GM12875 (cell line): ENCODE measurements around the gene ANKRD66.
"Not testable (repeated sequence)": the region's sequence is repeated elsewhere in the genome, so short reads cannot be mapped to it uniquely, and the experiment has no call there.

Experiments used
- H3K4me3 ChIP-seq: one replicate; pipeline ENCODE4 v1.5.1; 2011; ENCODE audit warnings: low read depth, low read length, control low read depth
- CTCF ChIP-seq: IDR thresholded peaks from 2 replicates; pipeline ENCODE4 v1.5.1; 2011; ENCODE audit warnings: low read depth, mild to moderate bottlenecking, control low read depth, inconsistent platforms, low read length, moderate library complexity, borderline replicate concordance; ENCODE audit not compliant: insufficient read depth

ANKRD66 gene

GRCh38 chr6:46741482-46741881 lies 5.3 kb upstream of the ANKRD66 start:
- no peak for TF ChIP-seq CTCF
- no peak overlapping the region for H3K4me3 ChIP-seq

GRCh38 chr6:46741910-46742309 lies 4.8 kb upstream of the ANKRD66 start:
- H3K4me3 ChIP-seq, result no peak overlapping the region
- no peak for TF ChIP-seq CTCF

- TF ChIP-seq CTCF, result no peak
- H3K4me3 ChIP-seq, result no peak overlapping the region
These were observed 3.1 kb upstream of the ANKRD66 start for GRCh38 chr6:46743425-46744158.

GRCh38 chr6:46744159-46744725 lies 2.5 kb upstream of the ANKRD66 start:
- not testable (repeated sequence) for H3K4me3 ChIP-seq

- no peak for TF ChIP-seq CTCF
- no peak overlapping the region for H3K4me3 ChIP-seq
These were observed 760 bp upstream of the ANKRD66 start for GRCh38 chr6:46745973-46746372.

GRCh38 chr6:46748940-46749503 lies 2.3 kb downstream of the ANKRD66 start:
- TF ChIP-seq CTCF, result no peak
- H3K4me3 ChIP-seq, result no peak overlapping the region

GRCh38 chr6:46749731-46750130 lies 3.0 kb downstream of the ANKRD66 start:
- H3K4me3 ChIP-seq, result no peak overlapping the region
- TF ChIP-seq CTCF, result no peak
